HG03378 (cell line): ENCODE data around the gene SMIM38.

Experiments
- ATAC-seq: cut with Tn5 transposase; IDR thresholded peaks from one replicate; pipeline ENCODE4 v1.9.1; 2021; ENCODE audit warnings: mild to moderate bottlenecking, moderate library complexity; ENCODE audit not compliant: unreplicated experiment

The SMIM38 gene

GRCh38 chr11:69178819-69179482 lies 23.2 kb downstream of the SMIM38 start:
- ATAC-seq: no peak

DNA sequence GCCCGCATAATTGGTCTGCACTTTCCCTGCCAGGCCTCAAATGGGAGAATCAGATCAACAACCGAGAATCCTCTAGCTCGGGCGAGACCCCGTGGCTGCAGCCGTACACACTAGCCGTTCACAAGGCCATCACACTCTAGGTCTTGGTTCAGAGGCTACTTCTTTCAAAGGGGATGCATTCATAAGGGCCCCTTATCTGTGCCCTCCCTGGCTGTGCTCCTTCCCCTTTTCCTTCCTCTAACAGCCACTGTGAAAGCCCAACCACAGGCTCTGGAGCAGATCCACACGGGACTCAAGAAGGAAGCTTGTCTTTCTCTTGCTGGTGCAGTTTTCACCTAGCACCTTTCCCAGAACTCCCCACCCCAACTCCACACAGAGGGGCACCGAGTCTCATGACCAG lies 24.5 kb downstream of the SMIM38 start:
- ATAC-seq: no peak

DNA sequence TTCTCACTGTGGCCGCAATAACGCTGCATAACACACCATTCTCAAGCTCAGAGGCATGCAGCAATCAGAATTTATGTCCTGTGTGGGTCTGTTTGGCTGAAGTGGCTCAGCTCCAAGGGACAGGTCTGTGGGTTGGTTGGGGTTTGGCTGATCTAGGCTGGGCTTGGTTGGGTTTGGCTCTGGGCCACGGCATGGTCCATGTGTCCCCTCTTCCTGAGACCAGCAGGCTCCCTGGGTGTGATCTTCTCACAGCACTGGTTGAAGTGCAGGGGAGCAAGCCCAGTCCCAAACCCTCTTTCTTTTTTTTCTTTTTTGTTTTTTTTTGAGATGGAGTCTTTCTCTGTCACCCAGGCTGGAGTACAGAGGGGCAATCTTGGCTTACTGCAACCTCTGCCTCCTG lies 25.0 kb downstream of the SMIM38 start:
- ATAC-seq: no peak

DNA sequence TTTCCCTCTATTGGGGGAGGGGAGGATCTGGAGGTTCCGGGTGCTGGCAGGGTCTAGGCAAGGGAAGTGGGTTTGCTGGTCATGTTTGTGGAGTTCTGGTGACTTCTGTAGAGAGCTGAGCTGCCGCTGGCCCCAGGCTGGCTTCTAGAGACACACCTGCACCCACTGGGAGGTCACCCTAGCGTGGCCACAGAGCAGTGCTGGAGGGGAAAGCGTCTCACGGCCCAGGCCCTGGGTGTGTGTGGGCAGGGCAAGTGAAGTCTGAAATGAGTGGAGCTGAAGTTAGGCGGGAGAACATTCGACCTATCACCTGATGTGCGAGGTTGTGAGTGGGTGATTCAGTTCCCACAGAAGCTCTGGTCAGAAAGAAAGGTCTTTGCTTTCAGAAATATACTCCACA lies 27.9 kb downstream of the SMIM38 start:
- no peak for ATAC-seq

- ATAC-seq: no peak
Observed at GRCh38 chr11:69186316-69187260, 30.9 kb downstream of the SMIM38 start.

GRCh38 chr11:69187540-69188065 lies 31.9 kb downstream of the SMIM38 start:
- ATAC-seq: no peak

DNA sequence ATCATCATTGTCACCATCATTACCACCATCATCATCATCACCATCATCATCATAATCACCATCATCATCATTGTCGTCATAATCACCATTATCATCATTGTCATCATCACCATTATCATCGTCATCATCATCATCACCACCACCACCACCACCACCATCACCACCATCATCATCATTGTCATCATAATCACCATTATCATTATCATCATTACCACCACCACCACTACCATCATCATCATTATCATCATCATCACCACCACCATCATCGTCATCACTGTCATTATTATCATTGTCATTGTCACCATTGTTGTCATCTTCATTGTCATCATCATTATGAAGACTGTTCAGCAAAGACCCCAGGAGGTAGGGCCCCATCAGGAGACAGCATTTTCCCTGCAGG lies 33.3 kb downstream of the SMIM38 start:
- ATAC-seq: no peak

- no peak for ATAC-seq
Observed at GRCh38 chr11:69190796-69191536, 35.2 kb downstream of the SMIM38 start.

GRCh38 chr11:69192301-69192721 lies 36.6 kb downstream of the SMIM38 start:
- no peak for ATAC-seq

DNA sequence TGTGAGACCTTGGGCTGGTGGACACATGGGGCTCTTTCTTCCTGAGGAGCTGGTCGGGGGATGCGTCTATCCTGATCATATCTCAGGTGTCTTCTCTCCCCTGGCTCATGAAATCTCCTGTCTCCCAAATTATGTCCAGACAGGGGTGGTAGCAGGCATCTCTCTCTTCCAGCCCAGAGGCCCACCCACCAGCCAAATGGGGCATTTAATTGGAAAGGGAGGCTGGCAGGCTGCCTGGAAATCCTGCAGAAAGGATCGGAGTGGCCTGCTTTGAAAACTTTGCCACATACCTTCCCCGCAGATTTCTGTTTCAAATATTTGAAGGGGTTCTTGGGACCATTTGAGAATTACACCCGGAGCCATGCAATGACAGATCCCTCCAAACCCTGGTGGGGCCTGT lies 37.4 kb downstream of the SMIM38 start:
- ATAC-seq: no peak

- ATAC-seq: no peak
Observed at GRCh38 chr11:69193629-69194028, 37.9 kb downstream of the SMIM38 start.

DNA sequence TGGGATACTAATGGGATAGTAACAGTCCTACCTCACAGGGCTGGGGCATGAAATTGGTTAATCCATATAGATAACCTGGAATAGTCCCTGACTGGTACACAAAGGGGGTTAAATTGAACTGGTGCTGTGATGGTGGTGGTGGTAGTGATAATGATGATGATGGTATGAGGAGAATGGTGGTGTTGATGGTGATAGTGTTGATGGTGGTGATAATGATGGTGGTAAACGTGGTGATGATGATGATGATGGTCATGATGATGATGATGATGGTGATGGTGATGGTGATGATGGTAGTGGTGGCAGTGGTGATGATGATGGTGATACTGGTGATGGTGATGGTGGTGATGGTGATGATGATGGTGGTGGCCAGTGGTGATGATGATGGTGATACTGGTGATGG lies 38.7 kb downstream of the SMIM38 start:
- ATAC-seq: no peak

- ATAC-seq: no peak
Observed at GRCh38 chr11:69194956-69195355, 39.2 kb downstream of the SMIM38 start.

DNA sequence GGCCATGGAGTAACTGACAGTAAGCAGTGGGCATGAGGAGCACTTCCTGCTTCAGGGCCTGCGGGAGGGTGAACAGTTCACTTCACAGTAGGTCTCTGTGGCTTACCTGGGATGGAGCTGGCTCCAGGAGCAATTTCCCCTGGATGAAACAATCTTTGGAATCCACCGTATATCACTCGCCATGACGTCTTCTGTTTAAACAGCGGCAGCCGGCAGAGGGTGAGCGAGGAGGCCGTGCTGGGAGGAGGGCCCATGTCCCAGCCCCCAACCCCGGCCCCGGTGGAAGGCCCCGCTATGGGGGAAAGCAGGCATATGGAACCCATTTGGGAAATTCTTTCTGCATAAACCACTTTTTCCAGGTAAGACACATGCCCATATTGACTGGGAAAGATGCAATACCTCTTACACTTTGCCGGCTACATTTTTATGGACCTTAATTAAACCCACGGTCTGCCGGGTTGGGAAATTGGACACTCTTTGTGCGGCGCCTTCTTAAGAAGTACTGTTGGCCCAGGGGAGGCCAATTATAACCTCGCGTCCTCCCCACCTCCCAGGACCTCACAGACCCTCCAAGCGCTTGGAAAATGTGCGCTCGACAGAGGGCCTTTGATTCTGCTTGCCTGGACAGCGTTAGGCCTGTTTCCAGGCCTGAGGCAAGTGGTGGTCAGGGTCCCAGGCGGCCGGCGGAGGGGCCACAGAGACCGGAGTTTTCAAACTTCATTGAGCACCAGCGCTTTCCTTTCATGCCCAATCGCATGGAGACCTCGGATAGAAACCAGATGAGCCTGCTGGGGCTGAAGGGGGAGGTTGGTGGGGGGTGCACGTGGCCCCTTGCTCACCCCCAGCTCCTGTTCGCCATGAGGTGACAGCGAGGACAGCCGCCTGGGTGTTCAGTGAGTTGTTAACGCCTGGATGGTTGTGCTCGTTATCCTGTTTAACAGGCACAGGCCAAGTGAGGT lies 40.4 kb downstream of the SMIM38 start:
- no peak for ATAC-seq

DNA sequence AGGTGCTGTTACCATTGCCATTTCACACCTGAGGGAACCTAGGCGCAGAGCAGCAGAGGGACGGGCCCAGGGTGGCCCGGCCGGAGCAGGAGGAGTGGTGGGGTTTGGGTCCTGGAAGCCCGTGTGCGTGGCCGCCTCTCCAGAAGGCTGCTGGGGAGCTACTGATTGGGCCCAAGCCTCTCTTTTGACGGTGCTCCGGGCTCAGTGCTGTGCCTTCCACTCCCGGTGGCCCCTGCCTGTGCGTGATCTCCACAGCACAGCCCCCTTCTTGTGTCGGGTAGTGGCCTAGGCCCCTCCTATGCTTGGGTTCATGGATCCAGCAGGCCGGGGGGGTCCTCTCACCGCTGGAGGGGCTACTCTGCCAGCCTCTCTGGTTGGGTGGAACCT lies 41.0 kb downstream of the SMIM38 start:
- no peak for ATAC-seq

- no peak for ATAC-seq
Observed at GRCh38 chr11:69198891-69199582, 43.3 kb downstream of the SMIM38 start.

GRCh38 chr11:69199583-69200315 lies 44.0 kb downstream of the SMIM38 start:
- no peak for ATAC-seq

DNA sequence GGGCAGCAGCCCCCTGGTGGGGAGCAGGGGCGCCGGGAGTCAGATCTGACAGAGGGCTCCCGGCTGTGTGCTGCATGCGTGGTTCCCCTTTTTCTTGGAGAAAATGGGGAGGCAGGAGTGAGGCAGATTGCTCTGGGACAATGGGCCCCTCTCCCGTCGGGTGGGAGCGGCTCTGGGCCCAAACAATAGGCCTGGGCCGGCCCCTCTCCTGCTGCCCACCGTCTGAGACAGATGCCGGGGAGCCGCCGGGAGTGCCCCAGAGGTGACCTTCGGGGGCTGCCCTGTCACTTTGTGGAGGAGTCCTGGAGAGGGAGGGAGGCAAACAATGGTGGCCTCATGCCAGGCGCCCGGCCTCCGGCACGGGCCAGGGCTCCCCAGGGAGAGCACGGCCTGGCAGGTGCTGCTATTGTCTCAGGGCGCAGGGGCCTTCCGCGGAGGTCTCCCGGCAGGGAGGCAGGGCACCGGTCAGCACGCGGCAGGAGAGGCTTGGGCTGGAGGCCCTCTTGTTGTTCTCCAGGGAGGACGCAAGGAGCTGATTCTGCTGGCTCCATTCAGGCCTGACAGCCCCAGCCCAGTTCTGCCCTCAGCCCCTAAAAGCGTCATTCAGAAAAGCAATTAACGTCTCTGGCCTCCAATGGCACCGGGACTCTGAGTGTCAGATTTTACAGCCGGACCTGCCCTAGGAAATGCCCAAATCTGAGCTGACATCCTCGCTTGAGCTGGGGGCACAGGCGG lies 44.8 kb downstream of the SMIM38 start:
- no peak for ATAC-seq
